H1 (cell line): Measurements from ENCODE around the gene RPS25. TPM values are rescaled to one million over a fixed set of nuclear protein-coding genes. Genes with fewer than 3 reads are reported as not detected.

Source experiments
- TAF1 ChIP-seq: IDR thresholded peaks from 2 replicates; pipeline ENCODE4 v1.6.1; 2011; ENCODE audit warnings: mild to moderate bottlenecking, low read depth, low read length
- polyA plus RNA-seq, 7 experiments: library from polyadenylated mRNA; depleted of rRNA in 3 of 7; stranded (reverse) in 5 of 7; unstranded in 2 of 7; fragments of >200 nt in 5 of 7; fragments of 200-250 nt in 2 of 7; gene quantifications; 1 replicate in 5 of 7; 2 replicates in 1 of 7; 4 replicates in 1 of 7; pipeline versions ENCODE4 v1.2.1 to v1.2.3, GENCODE V29; 2011 to 2013; ENCODE audit warnings: missing spikeins in 2 of 7, mixed read lengths in 2 of 7
- total RNA-seq: library from RNA; stranded (reverse); fragmentation: NEBNext Ultra II Directional; extraction: Animal tissue kit (Norgen Biotek cat#: 25700); gene quantifications from 2 replicates; pipeline ENCODE4 v1.2.1, GENCODE V29; 2021

The RPS25 gene
- total and polyA plus RNA-seq, 2 of the 8 experiments (the other 6 are each of a cell fraction or from before 2014, with no cell fraction given) = 1,525 to 1,643 TPM

- no peak for TF ChIP-seq TAF1
Observed at GRCh38 chr11:119038884-119039283, 20.7 kb upstream of the RPS25 start (continued).
